GM18868 (cell line): ENCODE measurements around the gene DNAJC11.
"Not testable (repeated sequence)": the region's sequence is repeated elsewhere in the genome, so short reads cannot be mapped to it uniquely, and the experiment has no call there.

Experiments
- ATAC-seq: cut with Tn5 transposase; IDR thresholded peaks from one replicate; pipeline ENCODE4 v1.9.1; 2021; ENCODE audit warnings: mild to moderate bottlenecking, moderate library complexity; ENCODE audit not compliant: unreplicated experiment

The DNAJC11 gene, protein sequence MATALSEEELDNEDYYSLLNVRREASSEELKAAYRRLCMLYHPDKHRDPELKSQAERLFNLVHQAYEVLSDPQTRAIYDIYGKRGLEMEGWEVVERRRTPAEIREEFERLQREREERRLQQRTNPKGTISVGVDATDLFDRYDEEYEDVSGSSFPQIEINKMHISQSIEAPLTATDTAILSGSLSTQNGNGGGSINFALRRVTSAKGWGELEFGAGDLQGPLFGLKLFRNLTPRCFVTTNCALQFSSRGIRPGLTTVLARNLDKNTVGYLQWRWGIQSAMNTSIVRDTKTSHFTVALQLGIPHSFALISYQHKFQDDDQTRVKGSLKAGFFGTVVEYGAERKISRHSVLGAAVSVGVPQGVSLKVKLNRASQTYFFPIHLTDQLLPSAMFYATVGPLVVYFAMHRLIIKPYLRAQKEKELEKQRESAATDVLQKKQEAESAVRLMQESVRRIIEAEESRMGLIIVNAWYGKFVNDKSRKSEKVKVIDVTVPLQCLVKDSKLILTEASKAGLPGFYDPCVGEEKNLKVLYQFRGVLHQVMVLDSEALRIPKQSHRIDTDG

DNA sequence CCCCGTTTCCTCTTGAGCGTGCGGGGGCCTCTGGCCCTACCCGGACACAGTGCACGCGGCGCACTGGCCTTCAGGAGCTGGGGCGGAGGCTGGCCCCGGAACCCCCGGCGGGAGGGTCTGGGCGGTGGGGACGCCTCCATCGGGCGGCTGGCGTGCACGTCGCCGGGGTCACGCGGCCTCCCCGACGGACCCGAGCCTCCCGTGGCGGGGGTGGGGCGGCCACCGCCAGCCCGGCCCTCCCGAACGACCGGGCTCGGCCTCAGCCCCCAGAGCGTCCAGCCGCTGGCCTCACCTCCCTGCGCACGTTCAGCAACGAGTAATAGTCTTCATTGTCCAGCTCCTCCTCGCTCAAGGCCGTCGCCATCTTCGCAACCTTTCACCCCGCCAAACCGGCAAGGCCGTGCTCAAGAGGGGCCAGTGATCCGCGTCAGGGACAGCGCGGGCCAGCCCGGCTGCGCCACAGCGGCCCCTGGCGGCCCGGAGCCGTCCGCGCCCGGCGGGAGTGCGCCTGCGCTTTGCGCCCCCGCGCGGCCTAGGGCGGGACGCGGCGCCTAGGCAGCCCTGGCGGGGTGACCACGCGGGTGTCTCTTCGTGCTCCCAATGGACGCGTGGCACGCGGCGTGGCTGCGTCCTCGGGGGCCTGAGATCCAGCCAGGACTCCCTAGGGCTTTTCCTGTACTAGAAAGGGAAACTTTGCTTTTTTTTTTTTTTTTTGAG lies at the start of gene DNAJC11:
Gene DNAJC11, minus strand, starts transcription at position 380 of the 717 bp plus-strand sequence. Its CDS starts 16 bp downstream, at position 364.
- peak; percentile 95 for ATAC-seq

DNA sequence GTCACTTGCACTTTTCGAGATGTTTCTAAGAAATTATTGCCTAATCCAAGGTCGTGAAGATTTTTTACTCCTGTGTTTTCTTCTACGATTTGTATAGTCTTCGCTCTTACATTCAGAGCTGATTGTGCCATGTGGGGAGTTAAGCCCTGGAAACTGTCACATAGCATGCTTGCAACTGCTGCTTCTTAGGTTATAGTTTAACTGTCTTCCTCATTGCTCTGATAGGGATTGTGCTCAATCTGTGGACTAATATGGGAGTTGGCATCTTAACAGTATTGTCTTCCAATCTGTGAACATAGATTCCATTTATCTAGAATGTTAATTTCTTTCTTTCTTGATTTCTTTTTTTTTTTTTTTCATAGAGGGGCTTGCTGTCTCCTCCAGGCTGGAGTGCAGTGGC lies 48.9 kb upstream of the DNAJC11 start:
- ATAC-seq = no peak

DNA sequence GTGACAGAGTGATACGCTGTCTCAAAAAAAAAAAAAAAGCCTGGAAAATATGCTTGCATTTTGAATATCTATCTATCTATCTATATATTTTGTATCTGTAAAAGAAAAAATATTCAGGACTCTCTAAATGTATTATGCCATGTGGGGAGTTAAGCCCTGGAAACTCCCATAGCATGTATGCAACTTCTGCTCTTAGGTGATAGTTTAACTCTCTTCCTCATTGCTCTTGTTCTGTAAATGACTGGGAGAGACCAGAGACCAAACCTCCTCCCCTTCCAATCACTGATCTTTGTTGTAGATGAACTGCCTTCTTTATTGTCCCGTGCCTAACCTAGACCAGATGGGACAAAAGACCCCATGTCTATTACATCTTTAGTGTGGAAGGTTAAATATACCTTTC lies 46.1 kb upstream of the DNAJC11 start:
- no peak for ATAC-seq

DNA sequence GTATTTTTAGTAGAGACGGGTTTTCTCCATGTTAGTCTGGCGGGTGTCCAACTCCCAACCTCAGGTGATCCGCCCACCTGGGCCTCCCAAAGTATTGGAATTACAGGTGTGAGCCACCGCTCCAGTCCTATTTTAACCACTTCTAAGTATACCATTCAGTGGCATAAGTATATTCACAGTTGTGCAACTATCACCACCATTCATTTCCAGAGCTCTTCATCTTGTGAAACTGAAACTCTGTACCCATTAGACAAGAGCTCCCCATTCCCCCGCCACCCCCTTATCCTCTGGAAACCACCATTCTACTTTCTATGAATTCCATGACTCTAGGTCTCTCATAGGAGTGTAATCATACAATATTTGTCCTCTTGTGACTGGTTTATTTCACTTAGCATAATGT lies 43.5 kb upstream of the DNAJC11 start:
- ATAC-seq = no peak

DNA sequence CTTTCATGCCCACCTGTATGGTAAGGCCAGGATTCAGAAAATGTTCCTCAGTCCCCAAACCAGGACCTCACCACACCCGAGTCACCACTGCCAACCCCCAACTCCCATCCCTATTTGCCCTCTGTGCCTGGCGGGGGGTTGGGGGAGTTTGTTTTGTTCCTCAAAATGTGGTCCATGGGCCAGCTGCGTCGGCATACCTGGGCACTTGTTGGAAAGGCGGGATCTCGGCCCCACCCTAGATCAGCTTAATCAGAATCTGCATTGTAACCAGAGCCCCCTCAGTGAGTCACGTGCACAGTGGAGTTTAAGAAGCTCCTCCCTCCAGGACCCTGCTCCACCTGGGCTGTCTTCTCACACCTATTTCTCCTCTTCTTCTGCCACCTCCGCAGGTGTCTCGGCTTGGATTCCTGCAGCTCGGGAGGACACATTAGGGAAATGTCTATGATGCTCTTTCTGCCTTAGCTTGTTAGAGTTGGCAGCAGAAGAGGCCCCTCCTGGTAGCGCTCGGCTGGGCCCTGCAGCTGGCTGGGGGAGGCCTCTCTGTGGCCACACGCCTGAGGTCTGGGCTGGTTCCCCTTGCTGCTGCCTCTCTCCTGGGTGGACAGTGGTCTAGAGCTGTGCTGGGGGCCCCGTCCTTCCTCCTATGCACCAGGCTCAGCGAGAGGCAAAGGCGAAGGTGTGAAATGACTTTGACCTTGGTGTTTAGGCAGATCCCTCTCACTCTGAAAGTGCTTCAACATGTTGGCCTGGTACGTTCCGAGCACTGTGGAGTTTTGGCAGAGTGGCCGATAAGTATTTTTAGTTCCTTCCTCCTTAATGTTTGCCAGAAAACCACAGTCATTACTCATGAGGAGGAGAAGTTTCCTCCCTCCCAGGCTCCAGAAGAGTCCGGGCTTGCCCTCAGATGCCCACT lies 41.8 kb upstream of the DNAJC11 start:
- ATAC-seq = no peak

DNA sequence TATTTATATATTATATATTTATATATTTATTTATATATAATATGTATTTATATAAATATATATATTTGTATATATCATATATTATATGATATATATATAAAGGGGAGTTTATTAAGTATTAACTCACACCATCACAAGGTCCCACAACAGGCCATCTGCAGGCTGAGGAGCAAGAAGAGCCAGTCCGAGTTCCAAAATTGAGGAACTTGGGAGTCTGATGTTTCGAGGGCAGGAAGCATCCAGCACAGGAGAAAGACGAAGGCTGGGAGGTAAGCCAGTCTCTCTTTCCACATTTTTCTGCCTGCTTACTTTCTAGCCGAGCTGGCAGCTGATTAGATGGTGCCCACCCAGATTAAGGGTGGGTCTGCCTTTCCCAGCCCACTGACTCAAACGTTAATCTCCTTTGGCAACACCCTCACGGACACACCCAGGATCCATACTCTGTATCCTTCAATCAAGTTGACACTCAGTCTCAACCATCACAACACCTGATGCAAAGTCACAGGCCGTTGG lies 41.1 kb upstream of the DNAJC11 start:
- not testable (repeated sequence) for ATAC-seq

DNA sequence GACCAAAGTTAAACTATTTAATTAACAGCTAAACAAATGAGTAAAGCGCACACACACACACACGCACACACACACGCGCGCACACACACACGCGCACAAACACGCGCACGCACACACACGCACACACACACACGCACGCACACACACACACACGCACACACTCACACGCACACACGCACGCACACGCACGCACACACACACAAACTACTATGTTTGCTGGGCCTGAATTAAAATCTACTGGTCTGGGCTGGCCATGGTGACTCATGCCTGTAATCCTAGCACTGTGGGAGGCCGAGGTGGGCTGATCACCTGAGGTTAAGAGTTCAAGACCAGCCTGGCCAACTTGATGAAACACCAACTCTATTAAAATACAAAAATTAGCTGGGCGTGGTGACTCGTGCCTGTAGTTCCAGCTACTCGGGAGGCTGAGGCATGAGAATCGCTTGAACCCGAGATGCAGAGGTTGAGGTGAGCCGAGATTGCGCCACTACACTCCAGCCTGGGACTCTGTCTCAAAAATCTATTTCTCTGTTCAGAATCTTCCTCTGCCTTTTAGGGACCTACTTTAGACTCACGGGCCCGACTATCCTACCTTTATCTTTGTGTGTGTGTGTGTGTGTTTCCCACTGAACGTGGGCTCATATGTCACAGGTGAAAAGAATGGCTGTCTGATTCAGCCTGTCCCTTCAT lies 37.5 kb upstream of the DNAJC11 start:
- ATAC-seq = no peak

DNA sequence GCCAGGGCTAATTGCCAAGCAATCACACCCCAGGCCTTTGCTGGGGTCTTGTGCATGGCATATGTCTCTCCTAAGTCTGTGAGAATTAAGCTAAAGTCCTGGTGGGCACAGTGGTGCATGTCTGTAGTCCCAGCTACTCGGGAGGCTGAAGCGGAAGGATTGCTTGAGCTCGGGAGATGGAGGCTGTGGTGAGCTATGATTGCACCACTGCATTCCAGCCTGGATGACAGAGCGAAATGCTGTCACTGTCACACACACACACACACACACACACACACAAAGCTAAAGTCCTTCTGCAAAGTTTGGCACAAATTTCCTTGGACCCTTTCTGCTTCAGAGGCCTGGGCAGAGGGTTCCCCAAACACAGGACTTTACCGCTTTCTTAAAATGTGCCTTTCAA lies 31.3 kb upstream of the DNAJC11 start:
- ATAC-seq = no peak

DNA sequence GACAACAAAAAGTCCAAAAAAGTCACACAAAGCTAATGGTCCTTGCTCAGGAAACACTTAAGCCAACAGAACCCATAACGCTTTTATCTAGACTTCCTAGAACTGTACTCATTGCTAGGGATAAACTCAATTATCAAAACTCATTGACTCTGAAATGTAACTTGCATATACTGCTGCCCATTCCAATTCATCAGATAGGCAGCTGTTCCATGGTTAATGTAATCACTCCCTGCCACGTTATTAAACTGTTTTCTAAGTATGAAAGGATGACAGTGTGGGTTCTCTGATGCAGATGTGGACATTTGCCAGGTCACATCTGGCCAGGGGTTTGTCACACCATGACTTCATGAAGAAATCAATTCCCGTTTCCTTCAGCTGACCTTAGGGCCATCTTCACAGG lies 30.3 kb upstream of the DNAJC11 start:
- ATAC-seq = no peak

DNA sequence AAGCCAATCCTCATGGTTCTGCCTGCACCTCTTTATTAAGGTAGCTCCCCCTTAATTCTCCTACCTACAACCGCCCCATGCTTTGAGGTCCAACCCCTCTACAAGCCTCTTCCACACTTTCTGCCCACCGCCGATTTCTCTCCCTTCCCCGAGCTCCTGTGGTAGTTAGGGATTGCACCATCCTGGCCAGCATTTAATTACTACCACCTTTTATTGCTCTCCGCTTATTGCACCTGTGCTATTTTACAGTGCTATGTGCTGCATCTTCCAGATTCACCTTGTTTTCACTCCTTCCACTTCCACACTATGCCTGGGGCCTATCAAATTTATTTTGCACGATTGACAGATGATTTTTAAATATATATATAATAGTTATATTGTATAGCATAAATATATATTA lies 29.3 kb upstream of the DNAJC11 start:
- no peak for ATAC-seq

DNA sequence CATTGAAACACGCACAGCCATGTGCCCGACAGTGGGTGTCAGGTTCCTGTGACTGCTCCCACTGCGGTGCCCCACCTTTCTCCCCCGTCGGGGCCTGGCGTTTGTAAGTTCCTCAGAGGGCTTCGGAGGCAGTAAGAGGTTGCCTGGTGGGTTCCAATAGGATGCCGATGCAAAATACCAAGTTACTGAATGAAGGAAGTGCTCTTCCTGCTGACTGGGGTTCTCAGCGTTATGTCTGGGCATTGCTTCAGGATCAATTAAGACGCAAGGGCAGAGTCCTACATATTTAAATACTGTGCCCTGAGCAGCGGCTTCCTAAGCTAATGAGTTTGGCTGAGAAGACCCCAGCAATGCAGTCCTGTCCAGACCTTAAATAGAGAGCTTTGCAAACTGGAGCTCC lies 28.9 kb upstream of the DNAJC11 start:
- ATAC-seq = no peak

DNA sequence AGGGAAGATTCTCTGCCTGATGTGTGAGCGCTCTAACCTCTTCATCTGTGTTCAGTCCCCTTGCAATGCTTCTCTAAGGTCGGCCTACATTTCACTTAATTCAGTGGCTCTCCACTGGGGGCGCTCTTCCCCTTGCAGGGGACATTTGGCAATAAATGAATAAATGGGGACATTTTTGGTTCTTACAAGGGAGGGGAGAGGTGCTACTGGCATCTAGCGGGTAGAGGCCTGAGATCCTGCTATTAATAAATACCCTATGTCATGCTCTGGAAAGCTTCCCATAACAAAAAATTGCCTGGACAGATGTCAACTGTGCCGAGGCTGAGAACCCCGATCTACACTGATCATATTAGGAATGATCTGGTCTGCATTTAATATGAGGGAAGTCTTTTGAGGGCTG lies 25.9 kb upstream of the DNAJC11 start:
- no peak for ATAC-seq

DNA sequence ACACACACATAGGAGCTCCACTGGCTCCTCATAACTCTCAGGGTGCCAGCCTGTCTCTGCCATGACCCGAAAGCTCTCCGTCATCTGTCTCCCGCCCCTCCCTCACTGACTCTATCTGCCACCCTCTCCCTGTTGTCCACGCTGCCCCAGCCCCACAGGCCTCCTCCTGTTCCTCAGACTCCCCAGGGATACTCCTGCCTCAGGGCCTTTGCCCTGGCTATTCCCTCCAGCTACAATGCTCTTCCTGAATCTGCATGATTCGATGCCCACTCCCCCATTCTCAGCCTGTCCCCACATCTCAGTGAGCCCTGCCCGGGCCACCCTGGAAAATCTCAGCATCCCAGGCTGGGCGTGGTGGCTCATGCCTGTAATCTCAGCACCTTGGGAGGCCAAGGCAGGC lies 24.6 kb upstream of the DNAJC11 start:
- no peak for ATAC-seq

DNA sequence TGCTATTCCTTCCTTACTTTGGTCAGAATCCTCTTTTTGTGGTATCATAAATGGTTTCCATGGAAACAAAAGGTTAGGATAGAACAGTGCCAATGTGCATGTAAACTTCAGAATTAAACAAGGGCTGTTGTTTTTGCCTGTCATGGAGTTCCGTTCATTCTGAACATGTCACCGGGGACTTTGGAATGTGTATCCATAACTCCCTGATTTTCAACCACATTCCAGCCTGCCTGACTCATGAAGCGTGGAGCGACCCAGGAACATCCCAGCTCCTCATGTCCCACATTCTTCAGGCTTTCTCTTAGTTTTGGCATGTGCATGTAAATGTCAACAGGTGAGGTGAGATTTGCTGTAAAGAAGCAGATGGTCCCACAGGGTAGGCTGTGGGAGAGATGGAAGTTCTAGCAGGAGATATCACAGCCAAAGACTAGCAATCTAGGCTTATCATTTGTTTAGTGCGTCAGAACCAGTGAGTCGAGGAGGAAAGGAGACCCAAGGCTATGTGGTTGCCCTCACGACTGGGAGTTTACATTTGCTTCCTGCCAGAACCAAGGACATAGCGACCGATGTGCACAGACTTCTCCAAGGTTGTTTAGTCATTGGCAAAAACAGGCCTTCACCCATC lies 23.0 kb upstream of the DNAJC11 start:
- ATAC-seq = no peak

DNA sequence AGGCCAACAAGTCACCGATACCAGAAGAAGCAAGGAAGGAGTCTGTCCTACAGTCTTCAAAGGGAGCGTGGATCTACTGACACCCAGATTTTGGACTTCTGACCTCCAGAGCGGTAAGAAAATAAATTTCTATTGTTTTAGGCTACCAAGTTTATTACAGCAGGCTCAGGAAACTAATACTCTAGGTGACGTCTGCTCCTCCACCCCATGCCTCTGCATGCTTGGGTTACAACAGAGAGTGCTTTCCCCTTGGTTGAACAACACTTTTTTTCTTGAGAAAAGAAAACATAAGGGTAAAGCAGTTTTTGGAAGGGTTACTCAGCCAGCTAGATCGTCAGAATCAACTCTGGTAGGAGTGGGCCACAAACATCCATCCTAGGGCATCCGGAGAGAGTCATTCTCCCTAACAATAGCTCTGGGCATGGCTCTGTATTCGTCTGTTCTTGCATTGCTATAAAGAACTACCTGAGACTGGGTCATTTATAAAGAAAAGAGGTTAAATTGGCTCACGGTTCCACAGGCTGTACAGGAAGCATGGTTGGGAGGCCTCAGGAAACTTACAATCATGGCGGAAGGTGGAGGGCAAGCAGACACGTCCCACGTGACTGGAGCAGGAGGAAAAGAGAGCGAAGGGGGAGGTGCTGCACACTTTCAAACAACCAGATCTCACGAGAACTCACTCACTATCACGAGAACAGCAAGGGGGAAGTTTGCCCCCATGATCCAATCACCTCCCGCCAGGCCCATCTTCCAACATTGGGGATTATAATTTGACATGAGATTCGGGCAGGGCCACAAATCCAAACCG lies 22.2 kb upstream of the DNAJC11 start:
- no peak for ATAC-seq

DNA sequence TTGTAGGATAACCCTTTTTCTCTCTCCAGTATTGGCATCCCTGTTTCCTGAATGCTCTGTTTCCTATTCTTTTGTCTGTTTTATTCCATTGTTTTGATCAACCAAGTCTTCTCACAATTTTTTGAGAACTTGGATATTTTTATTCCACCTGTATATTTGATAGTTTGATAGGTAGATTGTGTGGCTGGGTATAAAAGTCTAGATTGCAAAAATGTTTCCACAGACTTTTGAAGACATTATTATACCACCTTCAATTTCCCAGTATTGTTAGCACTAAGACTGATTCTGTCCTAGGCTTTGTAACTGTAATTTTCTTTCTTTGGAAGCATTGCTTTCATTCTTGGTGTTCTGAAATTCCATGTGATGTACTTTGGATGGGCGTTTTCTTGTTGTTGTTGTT lies 9.6 kb upstream of the DNAJC11 start:
- no peak for ATAC-seq

DNA sequence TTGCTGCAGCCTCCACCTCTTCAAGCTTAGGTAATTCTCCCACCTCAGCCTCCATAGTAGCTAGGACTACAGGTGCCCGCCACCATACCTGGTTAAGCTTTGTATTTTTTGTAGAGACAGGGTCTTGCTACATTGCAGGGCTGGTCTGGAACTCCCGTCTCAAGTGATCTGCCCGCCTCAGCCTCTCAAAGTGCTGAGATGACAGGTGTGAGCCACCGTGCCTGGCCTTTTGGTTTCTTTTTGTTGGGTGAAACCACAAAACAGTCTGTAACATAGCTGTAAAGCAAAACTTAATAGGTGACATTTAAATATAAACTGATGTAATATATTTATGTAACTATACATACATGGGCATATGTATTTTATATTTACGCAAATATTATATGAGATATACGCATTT lies 3.1 kb upstream of the DNAJC11 start:
- no peak for ATAC-seq

DNA sequence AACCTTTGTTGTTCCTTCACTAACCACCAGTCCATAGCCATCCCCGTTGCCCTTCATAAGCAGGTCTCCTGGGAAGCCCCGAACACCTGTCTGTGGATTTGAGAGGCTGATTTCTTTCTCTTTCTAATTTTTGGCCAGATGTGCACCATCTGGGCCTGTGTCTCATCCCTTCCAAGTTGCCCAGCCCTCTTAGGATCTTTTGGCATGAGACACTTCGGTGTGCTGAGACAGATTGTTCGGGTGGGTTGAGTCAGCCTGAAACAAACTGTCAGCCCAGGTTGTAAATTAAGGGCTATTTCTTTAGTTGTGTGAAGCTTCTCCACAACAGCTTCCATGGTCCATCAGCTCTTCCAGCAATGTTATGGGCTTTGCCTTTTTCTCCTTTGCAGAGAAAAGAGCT lies 1.4 kb upstream of the DNAJC11 start:
- ATAC-seq = no peak

DNA sequence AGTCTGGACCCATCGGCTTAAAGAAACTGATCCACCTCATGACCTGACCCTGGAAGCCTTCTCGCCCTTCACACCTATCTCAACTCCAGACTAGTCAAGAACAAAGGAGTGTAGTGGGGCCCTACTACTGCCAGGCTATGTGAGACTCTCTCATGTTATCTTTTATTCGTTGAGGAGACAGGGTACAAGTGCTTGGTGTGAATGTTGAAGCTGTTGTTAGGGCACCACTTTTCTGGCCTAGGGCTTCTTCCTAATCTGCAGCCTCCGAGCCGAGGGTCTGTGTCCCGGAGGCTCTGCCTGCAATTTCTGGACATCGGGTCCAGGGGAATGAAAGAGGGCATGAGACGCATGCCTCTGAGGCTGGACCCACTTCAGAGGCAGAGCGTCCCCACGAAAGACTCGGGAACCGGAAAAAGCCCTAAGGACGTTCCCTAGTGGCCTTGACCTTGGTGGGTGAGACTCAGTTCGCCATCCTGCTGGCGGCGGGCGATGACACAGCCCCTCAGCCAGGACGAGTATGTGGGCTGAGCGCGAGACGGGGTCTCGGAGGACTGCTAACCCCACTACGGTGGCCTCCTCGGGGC lies 671 bp downstream of the DNAJC11 start:
- ATAC-seq = no peak
